Suprapubic skin (tissue), 4 donors: ENCODE results near the gene EEF1AKMT2. TPM values are rescaled to one million over a fixed set of nuclear protein-coding genes. Genes with fewer than 3 reads are reported as not detected.
A peak's percentile ranks its signal among the peaks of the same experiment; 100 is the strongest.

Experiments
- DNase-seq, 2 donors: peaks; one replicate each; pipeline ENCODE4 v3.0.0-alpha.2; 2019; ENCODE audit warnings: low spot score in 2 of 2
- H3K27ac ChIP-seq: fragments of 200-600 bp; sonication (generic); one replicate; pipeline ENCODE4 v1.5.1; 2019
- H3K27me3 ChIP-seq: fragments of 200-600 bp; sonication (generic); one replicate; pipeline ENCODE4 v1.5.1; 2019
- H3K36me3 ChIP-seq: fragments of 200-600 bp; sonication (generic); one replicate; pipeline ENCODE4 v1.5.1; 2019
- H3K4me1 ChIP-seq: fragments of 200-600 bp; sonication (generic); one replicate; pipeline ENCODE4 v1.5.1; 2019
- H3K4me3 ChIP-seq: fragments of 200-600 bp; sonication (generic); one replicate; pipeline ENCODE4 v1.5.1; 2019; ENCODE audit warnings: mild to moderate bottlenecking
- H3K9me3 ChIP-seq: fragments of 200-600 bp; sonication (generic); one replicate; pipeline ENCODE4 v1.5.1; 2019
- CTCF ChIP-seq, 2 donors: fragments of 200-600 bp in 1 of 2; fragments of 450-650 bp in 1 of 2; sonication (generic) in 1 of 2; IDR thresholded peaks; one replicate each; pipeline ENCODE4 v1.5.1; 2016 to 2019; ENCODE audit warnings: antibody characterized with exemption in 2 of 2, mild to moderate bottlenecking in 1 of 2, moderate library complexity in 1 of 2
- EP300 ChIP-seq: sonication (generic); formaldehyde crosslinking; IDR thresholded peaks from one replicate; pipeline ENCODE4 v1.6.1; 2017; ENCODE audit warnings: antibody characterized with exemption
- POLR2A ChIP-seq, 2 donors: fragments of 450-650 bp; IDR thresholded peaks; one replicate each; pipeline ENCODE4 v1.6.1; 2017; ENCODE audit warnings: antibody characterized with exemption in 2 of 2, mild to moderate bottlenecking in 2 of 2, moderate library complexity in 2 of 2
- POLR2AphosphoS5 ChIP-seq, 3 donors: sonication (generic); formaldehyde crosslinking; IDR thresholded peaks; one replicate each; pipeline ENCODE4 v1.6.1; 2017; ENCODE audit warnings: antibody characterized with exemption in 3 of 3
- WGBS: methylation state at CpG from one replicate; pipeline ENCODE4 v1.1.5; 2018; 5-methylcytosine and 5-hydroxymethylcytosine counted together
- total RNA-seq, 4 donors: library from RNA; depleted of rRNA; stranded (reverse); fragments of >200 nt; gene quantifications; one replicate each; pipeline ENCODE4 v1.1.0, GENCODE V29; 2016

EEF1AKMT2 gene
- total RNA-seq, 4 donors from 2014 or later: 11.4 to 23.8 (median 15.3) TPM

GRCh38 chr10:124712704-124713407 is 78.8 kb downstream of the EEF1AKMT2 start:
- Histone ChIP-seq H3K4me3 (no peak overlapping the region), H3K4me1 (peaks cover 67% of the 10 kb centered on the region), H3K27me3 (no peaks in the 10 kb centered on the region), H3K36me3 (no peaks in the 10 kb centered on the region), H3K27ac (no peak overlapping the region), H3K9me3 (no peaks in the 10 kb centered on the region)
- TF ChIP-seq POLR2A (IDR thresholded peaks at IDR 0.05) (no peak), CTCF (IDR thresholded peaks at IDR 0.05) (no peak), POLR2AphosphoS5 (IDR thresholded peaks at IDR 0.05) (no peak), EP300 (no peak)
- DNase-seq: no peak
- WGBS: 87% methylated on average over 5 of the region's 5 CpGs

- Histone ChIP-seq H3K4me3 (no peak overlapping the region), H3K9me3 (no peaks in the 10 kb centered on the region), H3K27me3 (no peaks in the 10 kb centered on the region), H3K27ac (no peak overlapping the region), H3K4me1 (peaks cover 68% of the 10 kb centered on the region), H3K36me3 (peaks cover 2% of the 10 kb centered on the region)
- 72% methylated on average over 7 of the region's 7 CpGs for WGBS
- TF ChIP-seq POLR2AphosphoS5 (IDR thresholded peaks at IDR 0.05): no peak
- TF ChIP-seq CTCF (IDR thresholded peaks at IDR 0.05): no peak
- no peak for TF ChIP-seq POLR2A (IDR thresholded peaks at IDR 0.05)
- no peak for TF ChIP-seq EP300
- no peak for DNase-seq
Observed at GRCh38 chr10:124711145-124711544, 80.5 kb downstream of the EEF1AKMT2 start.

DNA sequence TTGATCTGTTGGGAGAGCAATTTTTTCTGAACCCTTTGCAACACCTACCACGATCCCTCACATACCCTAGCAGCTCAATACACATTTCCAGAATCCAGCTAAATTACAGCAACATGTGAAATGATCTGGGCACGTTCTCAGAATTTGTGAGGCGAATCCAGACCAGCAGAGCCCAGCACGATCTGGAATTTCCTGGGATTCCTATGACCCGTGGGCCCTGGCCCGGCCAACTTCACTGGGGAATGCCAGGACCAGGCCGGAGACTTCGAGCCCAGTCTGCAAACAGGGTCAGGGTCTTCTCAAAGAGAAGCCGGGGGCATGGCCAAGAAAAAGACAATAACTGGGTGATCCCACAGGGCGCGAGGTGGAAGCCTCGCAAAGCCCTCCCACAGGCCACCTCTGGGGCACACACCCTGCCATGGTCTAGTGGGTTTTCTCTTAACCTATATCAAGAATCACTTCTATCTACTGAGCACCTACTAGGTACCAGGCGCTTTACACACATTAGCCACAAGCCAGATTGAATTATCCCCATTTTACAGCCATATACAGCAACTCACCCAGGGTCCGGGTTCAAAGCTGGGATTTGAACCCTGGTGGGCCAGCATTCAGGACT is 81.3 kb downstream of the EEF1AKMT2 start:
- Histone ChIP-seq H3K36me3 (peaks cover 10% of the 10 kb centered on the region), H3K4me3 (no peak overlapping the region), H3K9me3 (no peaks in the 10 kb centered on the region), H3K27ac (peak overlapping the region; percentile 61), H3K27me3 (no peaks in the 10 kb centered on the region), H3K4me1 (peaks cover 70% of the 10 kb centered on the region)
- DNase-seq: no peak
- WGBS: 66% methylated on average over 11 of the region's 14 CpGs
- TF ChIP-seq POLR2A (IDR thresholded peaks at IDR 0.05): no peak
- no peak for TF ChIP-seq POLR2AphosphoS5 (IDR thresholded peaks at IDR 0.05)
- no peak for TF ChIP-seq EP300
- TF ChIP-seq CTCF (IDR thresholded peaks at IDR 0.05): no peak

GRCh38 chr10:124709861-124710260 is 81.8 kb downstream of the EEF1AKMT2 start:
- WGBS: 45% methylated on average over 10 of the region's 10 CpGs
- DNase-seq: peak in 1 of 2 donors; percentile 80
- H3K27ac ChIP-seq: peak overlapping the region; percentile 61
- no peak for TF ChIP-seq POLR2A (IDR thresholded peaks at IDR 0.05)
- peak in 2 of 3 donors; percentile 20 to 64 for TF ChIP-seq POLR2AphosphoS5 (IDR thresholded peaks at IDR 0.05)
- TF ChIP-seq EP300: no peak
- TF ChIP-seq CTCF (IDR thresholded peaks at IDR 0.05): no peak
- no peaks in the 10 kb centered on the region for H3K27me3 ChIP-seq
- H3K9me3 ChIP-seq: no peaks in the 10 kb centered on the region
- H3K4me1 ChIP-seq: peaks cover 74% of the 10 kb centered on the region
- peaks cover 12% of the 10 kb centered on the region for H3K36me3 ChIP-seq
- no peak overlapping the region for H3K4me3 ChIP-seq

GRCh38 chr10:124708922-124709520 is 82.7 kb downstream of the EEF1AKMT2 start:
- H3K27me3 ChIP-seq: no peaks in the 10 kb centered on the region
- no peak for DNase-seq
- H3K4me1 ChIP-seq: peaks cover 78% of the 10 kb centered on the region
- H3K36me3 ChIP-seq: peaks cover 20% of the 10 kb centered on the region
- peak overlapping the region; percentile 61 for H3K27ac ChIP-seq
- TF ChIP-seq POLR2A (IDR thresholded peaks at IDR 0.05) (no peak), EP300 (no peak), POLR2AphosphoS5 (IDR thresholded peaks at IDR 0.05) (no peak), CTCF (IDR thresholded peaks at IDR 0.05) (no peak)
- H3K4me3 ChIP-seq: no peak overlapping the region
- H3K9me3 ChIP-seq: no peaks in the 10 kb centered on the region
- 75% methylated on average over 11 of the region's 11 CpGs for WGBS
